HFF-Myc (cell line): ENCODE data around the gene MOV10L1.

ENCODE experiments used
- DNase-seq: peaks from one replicate; pipeline ENCODE4 v3.0.0-alpha.2; 2011; ENCODE audit warnings: low read depth; ENCODE audit errors: extremely low read depth
- H3K4me3 ChIP-seq: replicated peaks from 2 replicates; pipeline ENCODE4 v1.5.1; 2011; ENCODE audit warnings: low read depth, mild to moderate bottlenecking, control low read depth, low read length
- CTCF ChIP-seq: IDR thresholded peaks from 2 replicates; pipeline ENCODE4 v1.5.1; 2012; ENCODE audit warnings: mild to moderate bottlenecking, low read depth, low read length, control low read depth; ENCODE audit errors: missing control alignments

MOV10L1 gene

GRCh38 chr22:50089682-50090411, at the start of gene MOV10L1:
Gene MOV10L1, plus strand, starts transcription at chr22:50090006. Its CDS starts 83 bp downstream, at chr22:50090089.
- H3K4me3 ChIP-seq, result no peak within 1 kb of the TSS
- no peak for DNase-seq

GRCh38 chr22:50040717-50041116, 49.1 kb upstream of the MOV10L1 start:
- no peak for DNase-seq
- H3K4me3 ChIP-seq, result no peak overlapping the region
- TF ChIP-seq CTCF, result no peak

More at GRCh38 chr22:50089682-50090411, at the start of gene MOV10L1:
- no peak for TF ChIP-seq CTCF

- no peak for DNase-seq
- H3K4me3 ChIP-seq, result no peak overlapping the region
- no peak for TF ChIP-seq CTCF
These were observed 48.3 kb upstream of the MOV10L1 start for GRCh38 chr22:50041361-50042065.

- TF ChIP-seq CTCF, result no peak
- no peak for DNase-seq
- no peak overlapping the region for H3K4me3 ChIP-seq
These were observed 45.2 kb upstream of the MOV10L1 start for GRCh38 chr22:50044485-50045118.

- no peak overlapping the region for H3K4me3 ChIP-seq
- no peak for DNase-seq
- TF ChIP-seq CTCF, result no peak
These were observed 44.4 kb upstream of the MOV10L1 start for GRCh38 chr22:50045211-50046018.

- no peak for TF ChIP-seq CTCF
- H3K4me3 ChIP-seq, result no peak overlapping the region
- no peak for DNase-seq
These were observed 43.8 kb upstream of the MOV10L1 start for GRCh38 chr22:50046019-50046415.
